Central memory CD8-positive, alpha-beta T cell (primary cell): ENCODE data around the gene TMEM18.

Experiments used
- ATAC-seq: fragments of 150-1000 bp; cut with Tn5 transposase; replicated peaks from 2 replicates; pipeline ENCODE4 v1.10.0; 2022; ENCODE audit warnings: mild to moderate bottlenecking, moderate FRiP score, moderate number of reproducible peaks; ENCODE audit not compliant: poor library complexity, severe bottlenecking; ENCODE audit errors: extremely low read depth
- DNase-seq, 2 donors: peaks; one replicate each; pipeline ENCODE4 v3.0.0; 2021; ENCODE audit warnings: low spot score in 2 of 2
- H3K27ac Mint-ChIP-seq: one replicate; pipeline ENCODE4 v1.8.0; 2022; ENCODE audit warnings: low read depth, mild to moderate bottlenecking, moderate library complexity, mixed read lengths
- H3K27me3 Mint-ChIP-seq: one replicate; pipeline ENCODE4 v1.8.0; 2022; ENCODE audit warnings: mixed read lengths
- H3K36me3 Mint-ChIP-seq: one replicate; pipeline ENCODE4 v1.8.0; 2022; ENCODE audit warnings: mild to moderate bottlenecking, moderate library complexity, mixed read lengths; ENCODE audit not compliant: insufficient read depth
- H3K4me1 Mint-ChIP-seq: one replicate; pipeline ENCODE4 v1.8.0; 2022; ENCODE audit warnings: mixed read lengths
- H3K4me3 Mint-ChIP-seq: one replicate; pipeline ENCODE4 v1.8.0; 2022; ENCODE audit warnings: mild to moderate bottlenecking, moderate library complexity, mixed read lengths
- H3K9me3 Mint-ChIP-seq: one replicate; pipeline ENCODE4 v1.8.0; 2022; ENCODE audit warnings: mixed read lengths

The TMEM18 gene

DNA sequence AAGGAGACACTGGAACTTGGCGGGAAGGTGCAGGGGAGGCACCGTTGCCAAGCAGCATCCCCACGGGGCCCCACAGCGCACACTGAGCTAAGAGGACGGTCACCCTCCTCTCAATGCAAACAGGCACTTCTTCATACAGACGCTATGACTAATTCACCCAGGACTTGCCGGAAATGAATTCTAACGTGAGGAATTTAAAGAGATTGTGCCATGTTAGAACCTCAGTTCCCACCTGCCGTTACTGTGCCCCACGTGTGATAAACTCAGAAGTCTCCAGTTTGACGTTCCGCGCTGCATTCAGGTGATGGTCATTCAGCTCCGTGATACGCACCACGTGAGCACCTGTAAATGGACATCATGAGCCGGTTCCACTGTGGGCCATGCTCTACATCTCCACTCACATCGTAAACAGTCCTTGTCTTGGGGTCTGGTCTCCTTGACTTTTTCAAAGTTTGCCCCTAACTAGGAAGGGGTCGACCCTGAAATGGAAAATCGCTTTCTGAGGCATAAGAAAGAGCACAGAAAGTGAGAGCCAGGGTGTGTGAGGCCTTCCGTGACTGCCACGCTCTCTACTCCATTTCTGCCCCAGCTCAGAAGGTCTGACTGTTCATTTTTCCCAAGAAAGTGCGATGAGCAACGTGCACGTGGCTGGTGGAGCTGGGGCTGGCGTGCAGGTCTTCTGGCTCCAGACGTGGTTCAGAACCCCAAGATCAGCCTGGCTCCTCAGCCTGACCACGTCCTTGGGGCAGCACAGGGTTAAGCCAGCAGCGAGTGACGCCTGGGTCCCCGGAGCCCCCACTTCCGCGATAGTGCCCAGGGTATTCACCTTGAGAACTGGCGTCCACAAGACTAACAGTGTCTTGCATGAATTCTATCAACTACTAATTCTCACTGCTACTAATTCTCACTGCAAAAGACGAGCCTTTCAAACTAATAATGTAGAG is 35.1 kb downstream of the TMEM18 start:
- H3K27ac Mint-ChIP-seq: no peak overlapping the region
- H3K36me3 Mint-ChIP-seq: no peaks in the 10 kb centered on the region
- ATAC-seq (no peak), DNase-seq (peak in 1 of 2 donors; percentile 1)
- H3K27me3 Mint-ChIP-seq: peaks cover 21% of the 10 kb centered on the region
- no peak overlapping the region for H3K4me3 Mint-ChIP-seq
- peaks cover under 1% of the 10 kb centered on the region for H3K4me1 Mint-ChIP-seq
- H3K9me3 Mint-ChIP-seq: no peaks in the 10 kb centered on the region

DNA sequence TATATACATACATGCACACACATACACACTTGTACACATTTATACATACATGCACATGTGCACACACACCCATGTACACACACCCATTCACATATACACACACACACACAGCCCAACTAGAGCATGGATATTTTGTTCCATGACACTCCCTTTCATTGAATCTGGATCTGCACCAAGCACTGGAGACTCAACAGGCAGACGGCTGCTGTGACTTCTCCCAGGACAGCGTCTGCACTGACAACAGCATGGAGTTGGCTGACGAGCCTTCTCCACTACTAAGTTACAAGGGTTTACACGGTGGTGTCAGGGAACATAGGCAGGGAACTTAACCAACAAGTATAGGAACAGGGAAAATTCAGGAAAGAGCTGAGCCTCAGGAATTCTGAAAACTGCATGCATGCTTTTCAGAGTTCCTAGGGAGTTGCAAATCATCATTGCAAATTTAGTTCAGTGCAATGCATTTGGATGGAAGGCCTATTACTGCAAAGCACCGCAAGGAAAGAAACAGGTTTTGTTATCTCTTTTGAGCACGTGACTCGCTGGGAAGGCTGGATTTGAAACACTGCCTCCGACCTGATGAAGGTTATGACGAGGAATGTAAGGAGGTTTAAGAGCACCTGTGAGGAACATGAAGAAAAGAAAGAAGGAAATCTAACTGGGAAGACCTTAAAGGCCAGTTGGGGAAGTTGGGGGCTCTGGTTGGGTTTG is 35.9 kb downstream of the TMEM18 start:
- DNase-seq (no peak), ATAC-seq (no peak)
- Mint-ChIP-seq H3K36me3 (peaks cover 3% of the 10 kb centered on the region), H3K4me1 (peaks cover 4% of the 10 kb centered on the region), H3K27ac (no peak overlapping the region), H3K4me3 (no peak overlapping the region), H3K9me3 (no peaks in the 10 kb centered on the region), H3K27me3 (peaks cover 15% of the 10 kb centered on the region)

DNA sequence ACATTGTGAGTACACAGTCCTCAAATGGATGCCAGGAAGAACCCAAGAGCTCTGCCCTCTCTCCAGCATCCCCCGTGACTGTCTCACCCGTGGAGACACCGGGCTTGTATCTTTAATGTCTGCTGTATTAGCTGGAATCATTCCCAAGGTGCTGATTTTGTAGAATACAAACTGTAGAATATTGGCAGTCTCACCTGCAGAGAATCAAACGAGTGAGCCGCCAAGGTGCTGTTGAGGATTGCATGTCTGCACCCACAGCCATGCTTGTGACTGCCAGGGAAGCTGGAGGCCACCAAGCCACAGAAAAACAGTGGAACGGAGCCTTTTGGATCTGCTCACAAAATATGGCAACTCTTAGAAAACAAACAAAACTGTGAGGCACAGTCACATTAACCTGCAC is 37.5 kb downstream of the TMEM18 start:
- no peak for ATAC-seq
- H3K4me3 Mint-ChIP-seq: no peak overlapping the region
- DNase-seq: no peak
- no peak overlapping the region for H3K27ac Mint-ChIP-seq
- H3K36me3 Mint-ChIP-seq: peaks cover 3% of the 10 kb centered on the region
- peaks cover 17% of the 10 kb centered on the region for H3K27me3 Mint-ChIP-seq
- peaks cover 4% of the 10 kb centered on the region for H3K4me1 Mint-ChIP-seq
- no peaks in the 10 kb centered on the region for H3K9me3 Mint-ChIP-seq

DNA sequence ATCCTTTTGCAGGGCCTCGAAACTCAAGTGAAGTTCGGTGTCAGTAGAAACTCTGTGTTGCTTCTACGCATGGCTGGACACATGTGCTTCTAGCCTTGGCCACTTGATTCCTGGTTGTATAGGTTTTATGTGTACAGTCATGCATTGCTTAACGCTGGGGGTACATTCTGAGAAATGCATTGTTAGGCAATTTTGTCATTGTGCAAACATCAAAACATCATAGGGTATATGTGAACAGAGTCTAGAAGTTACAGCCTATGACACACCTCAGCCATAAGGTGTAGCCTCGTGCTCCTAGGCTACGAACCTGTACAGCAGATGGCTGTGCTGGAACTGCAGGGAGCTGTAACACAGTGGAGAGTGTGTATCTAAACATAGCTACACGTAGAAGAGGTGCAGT is 39.4 kb downstream of the TMEM18 start:
- Mint-ChIP-seq H3K4me1 (peaks cover 4% of the 10 kb centered on the region), H3K4me3 (no peak overlapping the region), H3K27ac (no peak overlapping the region), H3K9me3 (no peaks in the 10 kb centered on the region), H3K36me3 (peaks cover 3% of the 10 kb centered on the region), H3K27me3 (peaks cover 9% of the 10 kb centered on the region)
- DNase-seq (no peak), ATAC-seq (no peak)

DNA sequence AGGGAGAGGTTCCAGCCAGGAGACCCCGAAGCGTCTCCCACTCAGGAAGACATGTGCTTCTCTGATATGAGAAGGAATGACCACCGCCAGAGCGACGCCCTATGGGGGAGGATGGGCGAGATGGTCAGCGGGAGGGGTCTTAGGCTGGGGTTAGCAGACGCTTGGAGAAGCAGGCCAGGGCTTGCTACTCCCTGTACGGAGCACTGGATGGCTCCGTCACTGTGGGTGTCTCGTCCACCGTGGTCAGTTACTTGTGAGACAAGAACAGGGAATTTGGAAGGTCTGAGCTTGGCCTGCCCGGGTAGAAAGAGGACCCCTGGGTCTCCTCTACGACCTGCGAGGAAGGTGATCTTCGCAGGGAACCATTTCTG is 39.8 kb downstream of the TMEM18 start:
- Mint-ChIP-seq H3K9me3 (no peaks in the 10 kb centered on the region), H3K4me1 (peaks cover 4% of the 10 kb centered on the region), H3K36me3 (peaks cover 3% of the 10 kb centered on the region), H3K27me3 (peaks cover 9% of the 10 kb centered on the region), H3K4me3 (no peak overlapping the region), H3K27ac (no peak overlapping the region)
- ATAC-seq: no peak
- DNase-seq: no peak

DNA sequence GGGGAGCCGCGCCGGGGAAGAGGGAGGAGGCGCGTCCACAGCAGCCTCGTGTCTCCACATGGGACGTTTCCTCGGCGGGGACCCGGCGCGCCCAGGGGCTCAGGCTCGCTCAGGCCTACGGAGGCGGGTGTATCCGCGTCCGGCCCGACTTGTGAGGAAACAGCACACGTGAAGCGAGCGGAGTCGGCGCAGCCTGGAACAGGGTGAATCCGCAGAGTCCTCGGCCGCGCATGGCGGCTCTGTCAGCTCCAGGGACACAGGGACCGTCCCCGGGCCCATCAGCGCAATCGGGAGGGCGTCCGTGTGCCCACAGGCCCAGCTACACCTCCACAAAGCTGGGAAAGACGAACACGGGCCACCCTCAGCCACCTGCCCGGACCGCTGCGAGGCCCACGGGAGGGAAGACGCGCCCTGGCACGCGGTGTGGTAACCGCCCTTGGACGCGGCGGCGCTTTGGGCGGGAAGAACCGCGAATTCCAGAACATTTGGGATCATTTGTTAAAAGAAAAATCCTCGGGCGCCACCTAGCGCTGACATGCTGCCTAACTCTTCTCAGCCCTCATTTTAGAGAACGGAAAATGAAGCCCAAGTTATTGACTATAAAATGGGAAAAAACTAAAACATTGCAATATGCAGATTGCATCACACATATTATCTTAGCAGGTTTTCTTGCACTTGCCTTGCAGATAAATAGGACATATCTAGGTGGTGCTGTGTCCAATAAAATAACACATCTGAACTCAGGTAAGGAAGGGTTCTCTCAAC is 40.4 kb downstream of the TMEM18 start:
- peaks cover 9% of the 10 kb centered on the region for H3K27me3 Mint-ChIP-seq
- ATAC-seq (peak; percentile 28), DNase-seq (peak in 1 of 2 donors; percentile 35)
- peak overlapping the region; percentile 77 for H3K4me3 Mint-ChIP-seq
- H3K27ac Mint-ChIP-seq: peak overlapping the region; percentile 54
- H3K4me1 Mint-ChIP-seq: peaks cover 4% of the 10 kb centered on the region
- peaks cover 3% of the 10 kb centered on the region for H3K36me3 Mint-ChIP-seq
- no peaks in the 10 kb centered on the region for H3K9me3 Mint-ChIP-seq

DNA sequence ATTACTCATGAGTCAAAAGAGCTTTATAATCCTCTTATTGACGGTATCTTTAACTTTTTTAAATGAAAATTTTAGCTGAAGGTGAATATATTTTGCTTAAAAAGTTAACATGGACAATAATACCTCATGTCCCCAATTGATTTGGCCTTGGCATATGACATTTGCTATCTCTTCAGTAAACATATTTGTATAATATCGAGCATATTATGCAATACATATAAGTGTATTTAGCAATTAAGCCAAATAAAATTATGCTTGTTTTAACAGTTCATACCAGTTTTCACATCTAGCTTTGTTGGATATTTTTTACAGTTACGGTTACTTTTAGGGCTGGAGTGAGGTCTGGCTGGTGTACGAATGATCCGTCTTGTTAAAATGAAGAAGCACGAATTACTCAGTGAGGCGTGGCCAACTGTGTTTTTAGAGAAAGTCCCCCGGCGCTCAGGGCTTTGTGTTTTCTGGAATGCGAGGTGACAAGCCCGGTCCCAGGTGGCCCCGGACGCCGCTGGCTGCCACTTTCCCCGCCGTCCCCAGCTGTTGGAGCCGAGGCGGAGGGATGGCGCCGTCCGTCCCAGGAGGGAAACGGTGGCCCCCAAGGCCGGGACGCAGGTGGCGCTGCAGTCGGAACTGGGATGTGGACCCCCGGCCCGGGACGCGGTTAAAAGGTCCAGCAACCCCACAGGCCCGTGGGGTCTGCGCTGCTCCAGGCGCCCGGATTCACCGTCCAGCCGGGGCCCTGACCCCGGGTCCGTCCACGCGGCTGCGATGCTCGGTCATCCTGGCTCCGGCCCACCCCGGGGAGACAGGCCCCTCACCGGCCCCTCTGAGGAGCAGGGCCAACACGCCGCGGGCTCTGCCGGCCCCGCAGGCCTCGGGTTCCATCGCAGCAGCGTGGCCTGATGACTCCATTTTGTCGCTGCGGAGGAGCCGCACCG is 41.3 kb downstream of the TMEM18 start:
- Mint-ChIP-seq H3K4me1 (peaks cover 4% of the 10 kb centered on the region), H3K9me3 (no peaks in the 10 kb centered on the region), H3K27ac (no peak overlapping the region), H3K36me3 (peaks cover 3% of the 10 kb centered on the region), H3K4me3 (peak overlapping the region; percentile 77), H3K27me3 (peaks cover 9% of the 10 kb centered on the region)
- no peak for ATAC-seq
- no peak for DNase-seq

DNA sequence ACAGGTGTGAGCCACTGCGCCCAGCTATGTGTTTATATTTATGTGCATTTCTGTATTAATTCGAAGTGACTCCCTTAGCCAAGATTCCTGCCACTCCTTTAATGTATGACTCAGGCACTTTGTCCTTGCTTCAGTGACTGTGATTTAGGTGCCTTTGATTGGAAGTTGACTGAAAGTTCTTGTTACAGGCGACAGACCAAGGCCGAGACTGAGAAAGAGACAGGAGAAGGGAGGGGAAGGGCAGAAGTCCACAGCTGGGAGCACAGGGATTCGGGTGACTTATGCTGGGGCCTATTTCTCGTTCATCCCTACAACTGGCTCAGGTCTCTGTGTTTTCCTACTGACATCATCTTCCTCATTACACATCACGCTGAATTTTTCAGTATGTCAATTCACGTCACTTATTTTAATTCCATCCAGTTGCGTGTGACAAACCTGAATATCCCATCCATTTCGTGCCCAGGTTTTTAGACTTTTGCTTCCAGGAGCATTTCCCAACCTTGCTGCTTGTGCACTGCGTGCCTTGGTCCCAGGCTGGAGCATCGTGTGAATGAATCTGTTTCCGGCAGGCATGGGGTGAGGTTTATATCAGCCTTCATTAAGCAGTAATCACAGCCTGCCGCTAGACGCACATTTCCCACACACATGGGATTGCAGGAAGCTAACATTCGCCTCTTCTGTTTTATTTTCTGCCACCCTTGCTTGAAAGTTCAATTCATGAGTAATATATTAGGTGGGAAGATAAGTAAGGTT is 42.4 kb downstream of the TMEM18 start:
- ATAC-seq: no peak
- H3K27me3 Mint-ChIP-seq: peaks cover 9% of the 10 kb centered on the region
- no peak overlapping the region for H3K4me3 Mint-ChIP-seq
- H3K36me3 Mint-ChIP-seq: peaks cover 3% of the 10 kb centered on the region
- no peak overlapping the region for H3K27ac Mint-ChIP-seq
- peaks cover 4% of the 10 kb centered on the region for H3K4me1 Mint-ChIP-seq
- no peak for DNase-seq
- H3K9me3 Mint-ChIP-seq: no peaks in the 10 kb centered on the region

DNA sequence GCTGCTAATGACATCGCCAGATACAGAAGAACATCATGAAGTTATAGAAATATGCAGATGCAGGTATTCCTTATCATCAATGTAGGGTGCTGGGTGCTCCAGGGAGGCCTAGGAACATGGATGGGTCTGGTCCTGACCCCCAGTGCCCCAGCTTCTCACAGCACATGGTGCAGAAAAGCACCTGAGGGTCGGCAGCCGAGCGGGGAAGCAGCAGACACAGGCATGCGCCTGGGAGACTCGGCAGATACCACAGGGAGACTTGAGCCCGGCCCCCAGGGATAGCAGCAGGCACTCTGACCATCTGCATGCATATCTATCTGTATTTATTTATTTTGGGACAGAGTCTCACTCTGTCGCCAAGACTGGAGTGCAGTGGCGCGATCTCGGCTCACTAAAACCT is 43.2 kb downstream of the TMEM18 start:
- Mint-ChIP-seq H3K27ac (no peak overlapping the region), H3K36me3 (peaks cover 3% of the 10 kb centered on the region), H3K4me3 (no peak overlapping the region), H3K27me3 (peaks cover 9% of the 10 kb centered on the region), H3K4me1 (peaks cover 4% of the 10 kb centered on the region), H3K9me3 (no peaks in the 10 kb centered on the region)
- DNase-seq: no peak
- ATAC-seq: no peak

DNA sequence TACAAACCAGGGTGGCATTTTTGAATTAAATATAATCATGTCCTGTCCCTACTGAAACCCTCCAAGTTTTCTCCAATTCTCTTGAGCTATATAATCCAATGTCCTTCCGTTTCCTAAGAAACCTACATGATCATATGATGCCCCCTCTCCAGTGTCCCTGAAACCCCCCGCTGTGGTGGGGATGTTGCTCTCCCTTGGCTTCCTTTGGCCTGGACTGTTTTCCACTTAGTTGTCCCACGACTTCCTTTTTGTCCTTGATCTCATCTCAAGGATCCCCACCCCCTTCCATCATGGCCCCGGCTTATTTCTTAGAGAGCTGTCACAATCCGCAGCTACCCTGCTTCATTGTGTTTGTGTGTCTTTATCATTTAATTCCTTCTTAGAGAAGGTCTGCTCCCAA is 43.8 kb downstream of the TMEM18 start:
- H3K27me3 Mint-ChIP-seq: peaks cover 12% of the 10 kb centered on the region

DNA sequence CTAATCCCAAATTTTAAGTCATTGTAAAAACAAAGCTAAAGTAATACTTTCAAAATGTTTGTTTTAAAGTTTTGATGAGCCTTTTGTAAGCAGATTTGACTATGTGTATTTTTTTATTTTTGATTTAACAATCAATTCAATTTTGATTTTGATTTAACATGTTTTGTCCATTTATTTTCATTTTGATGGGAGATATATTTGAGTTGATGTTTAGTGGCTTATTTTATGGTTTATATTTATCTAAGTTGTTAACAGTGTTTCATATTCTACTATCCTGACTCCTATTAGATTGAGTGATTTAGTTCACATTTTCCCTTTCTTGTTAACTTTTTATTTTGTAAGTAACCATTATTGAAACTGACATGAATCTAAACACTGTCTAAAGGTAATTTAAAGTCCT is 44.7 kb downstream of the TMEM18 start:
- Mint-ChIP-seq H3K27me3 (peaks cover 20% of the 10 kb centered on the region), H3K27ac (no peak overlapping the region), H3K9me3 (no peaks in the 10 kb centered on the region), H3K4me1 (peaks cover 4% of the 10 kb centered on the region), H3K36me3 (peaks cover 3% of the 10 kb centered on the region), H3K4me3 (no peak overlapping the region)
- DNase-seq (no peak), ATAC-seq (no peak)

More for the DNA sequence above, 43.8 kb downstream of the TMEM18 start:
- ATAC-seq (no peak), DNase-seq (no peak)
- Mint-ChIP-seq H3K9me3 (no peaks in the 10 kb centered on the region), H3K4me1 (peaks cover 4% of the 10 kb centered on the region), H3K36me3 (peaks cover 3% of the 10 kb centered on the region), H3K27ac (no peak overlapping the region), H3K4me3 (no peak overlapping the region)
